ENCODE measurements around the gene USP4.

DNA sequence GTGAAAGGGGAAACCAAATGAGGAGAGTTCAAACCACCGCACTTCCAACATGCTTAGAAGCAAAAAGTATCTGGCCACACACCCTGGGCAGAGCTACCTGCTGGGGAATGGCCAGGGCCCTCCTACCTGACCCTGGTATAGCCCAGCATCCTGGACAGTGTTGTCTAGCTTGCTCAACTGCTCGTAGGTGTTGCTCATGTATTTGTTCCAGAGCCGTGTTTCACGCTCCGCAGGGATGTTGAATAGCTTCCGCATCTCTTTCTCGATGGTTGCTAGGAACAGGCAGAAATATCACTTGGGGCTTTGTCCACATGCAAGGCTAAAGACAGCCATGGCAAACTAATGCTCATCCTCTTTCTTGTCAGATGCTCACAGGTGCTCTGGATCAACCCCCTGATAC lies 15.1 kb downstream of the USP4 start:
- TF ChIP-seq CTCF (IDR thresholded peaks at IDR 0.05; ENCODE audit: low read length) (no peak), EZH2 (optimal IDR thresholded peaks at IDR 0.05; ENCODE audit: low read depth, low read length) (no peak)
